Activated gamma-delta T cell (primary cell): ENCODE data around the gene SNX6.
"Not testable (repeated sequence)": the region's sequence is repeated elsewhere in the genome, so short reads cannot be mapped to it uniquely, and the experiment has no call there.

Experiments used
- DNase-seq: peaks from one replicate; lab custom pipeline; 2025; lab: John Stamatoyannopoulos, UW

Gene SNX6

DNA sequence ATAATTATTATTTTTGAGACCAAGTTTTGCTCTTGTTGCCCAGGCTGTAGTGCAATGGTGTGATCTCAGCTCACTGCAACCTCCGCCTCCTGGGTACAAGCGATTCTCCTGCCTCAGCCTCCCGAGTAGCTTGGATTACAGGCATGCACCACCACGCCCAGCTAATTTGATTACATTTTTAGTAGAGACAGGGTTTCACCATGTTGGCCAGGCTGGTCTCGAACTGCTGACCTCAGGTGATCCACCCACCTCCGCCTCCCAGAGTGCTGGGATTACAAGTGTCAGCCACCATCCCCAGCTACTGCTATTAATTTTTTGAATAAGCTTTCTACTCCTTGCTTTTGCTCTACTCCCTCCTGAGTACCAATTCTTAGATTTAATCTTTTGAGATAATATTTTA, 108.9 kb downstream of the SNX6 start:
- not testable (repeated sequence) for DNase-seq

DNA sequence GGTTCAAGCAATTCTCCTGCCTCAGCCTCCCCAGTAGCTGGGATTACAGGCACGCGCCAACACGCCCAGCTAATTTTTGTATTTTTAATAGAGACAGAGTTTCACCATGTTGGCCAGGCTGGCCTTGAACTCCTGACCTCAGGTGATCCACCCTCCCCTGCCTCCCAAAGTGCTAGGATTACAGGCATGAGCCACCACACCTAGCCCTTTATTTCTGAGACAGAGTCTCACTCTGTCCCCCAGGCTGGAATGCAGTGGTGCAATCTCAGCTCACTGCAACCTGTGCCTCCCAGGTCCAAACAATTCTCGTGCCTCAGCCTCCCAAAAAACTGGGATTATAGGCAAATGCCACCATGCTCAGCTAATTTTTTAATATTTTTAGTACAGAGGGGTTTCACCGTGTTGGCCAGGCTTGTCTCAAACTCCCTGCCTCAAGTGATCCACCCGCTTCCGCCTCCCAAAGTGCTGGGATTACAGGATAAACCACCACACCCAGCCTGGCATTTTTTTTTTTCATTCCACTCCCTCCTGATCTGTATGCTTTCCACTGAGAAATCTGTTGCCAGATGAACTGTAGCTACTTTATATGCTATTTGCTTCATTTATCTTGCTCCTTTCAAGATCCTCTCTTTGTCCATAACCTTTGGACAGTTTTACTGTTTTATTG, 109.5 kb downstream of the SNX6 start:
- not testable (repeated sequence) for DNase-seq
